GM19463 (cell line): ENCODE data around the gene FNDC3B.
A peak's percentile ranks its signal among the peaks of the same experiment; 100 is the strongest.
"Not testable (repeated sequence)": the region's sequence is repeated elsewhere in the genome, so short reads cannot be mapped to it uniquely, and the experiment has no call there.

Experiments
- ATAC-seq: cut with Tn5 transposase; IDR thresholded peaks from one replicate; pipeline ENCODE4 v1.9.1; 2021; ENCODE audit warnings: mild to moderate bottlenecking, moderate library complexity; ENCODE audit not compliant: unreplicated experiment

Gene FNDC3B

GRCh38 chr3:172039436-172040077, at the start of gene FNDC3B:
TSS of gene FNDC3B (plus strand) at chr3:172039578. CDS start at chr3:172112480, 72,902 bp downstream.
- peak; percentile 61 for ATAC-seq

DNA sequence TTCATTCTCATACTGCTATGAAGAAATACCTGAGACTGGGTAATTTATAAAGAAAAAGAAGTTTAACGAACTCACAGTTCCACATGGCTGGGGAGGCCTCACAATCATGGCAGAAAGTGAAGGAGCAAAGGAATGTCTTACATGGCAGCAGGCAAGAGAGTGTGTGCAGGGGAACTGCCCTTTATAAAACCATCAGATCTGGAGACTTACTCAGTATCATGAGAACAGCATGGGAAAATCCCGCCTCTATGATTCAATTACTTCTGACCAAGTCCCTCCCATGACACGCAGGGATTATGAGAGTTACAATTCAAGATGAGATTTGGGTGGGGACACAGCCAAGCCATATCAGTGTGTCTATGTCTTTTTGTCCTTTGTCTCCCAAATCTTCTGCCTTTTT, 49.1 kb upstream of the FNDC3B start:
- not testable (repeated sequence) for ATAC-seq

GRCh38 chr3:171991166-171991565, 48.2 kb upstream of the FNDC3B start:
- no peak for ATAC-seq

DNA sequence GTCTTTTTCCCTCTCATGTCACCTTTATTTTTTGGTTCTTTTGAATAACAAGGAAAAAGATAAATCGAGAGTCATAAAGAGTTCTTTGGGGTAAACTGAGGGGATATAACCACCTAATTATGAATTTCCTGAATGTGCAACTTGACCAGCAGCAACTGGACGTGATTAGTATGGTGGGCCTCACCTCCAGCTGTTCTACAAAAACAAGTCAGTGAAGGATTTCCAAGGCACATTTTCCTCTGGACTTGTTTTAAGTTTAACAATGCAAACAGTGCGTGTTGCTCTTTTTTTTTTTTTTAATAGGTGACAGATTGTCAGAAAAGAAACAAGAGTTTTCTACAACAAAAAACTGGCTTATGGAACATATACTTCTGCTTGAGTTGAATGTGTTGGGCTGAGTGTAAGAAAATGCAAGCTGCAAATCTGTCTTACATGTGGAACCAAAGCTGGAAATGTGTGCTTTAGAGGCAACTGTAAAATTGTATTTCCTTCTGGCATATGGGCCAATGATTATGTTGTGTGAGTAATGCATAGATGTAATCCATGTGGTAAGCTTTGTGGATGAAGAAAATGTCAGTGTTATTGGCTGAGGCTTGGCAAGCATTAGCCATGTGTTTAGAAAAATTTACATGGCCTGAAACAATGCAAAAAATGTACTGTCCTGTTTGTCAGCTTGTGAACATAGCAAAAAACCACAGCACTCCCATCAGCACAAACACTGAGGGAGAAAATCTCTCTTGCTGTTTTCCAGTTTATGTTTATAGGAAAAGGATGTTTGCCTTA, 44.5 kb upstream of the FNDC3B start:
- no peak for ATAC-seq

- no peak for ATAC-seq
Observed at GRCh38 chr3:171995486-171995885, 43.9 kb upstream of the FNDC3B start.

GRCh38 chr3:171996178-171996817, 43.1 kb upstream of the FNDC3B start:
- no peak for ATAC-seq

- ATAC-seq = not testable (repeated sequence)
Observed at GRCh38 chr3:171998731-171999130, 40.6 kb upstream of the FNDC3B start.

DNA sequence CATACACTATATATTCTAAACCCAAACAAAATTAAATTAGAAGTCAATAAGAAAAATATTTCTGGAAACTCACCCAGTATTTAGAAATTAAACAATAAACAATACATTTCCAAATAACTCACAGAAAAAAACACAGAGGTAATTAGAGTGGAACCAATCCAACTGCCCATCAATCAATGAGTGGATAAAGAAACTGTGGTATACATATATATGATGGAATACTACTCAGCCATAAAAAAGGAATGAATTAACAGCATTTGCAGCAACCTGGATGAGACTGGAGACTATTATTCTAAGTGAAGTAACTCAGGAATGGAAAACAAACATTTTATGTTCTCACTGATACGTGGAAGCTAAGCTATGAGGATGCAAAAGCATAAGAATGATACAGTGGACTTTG, 37.8 kb upstream of the FNDC3B start:
- ATAC-seq = not testable (repeated sequence)

DNA sequence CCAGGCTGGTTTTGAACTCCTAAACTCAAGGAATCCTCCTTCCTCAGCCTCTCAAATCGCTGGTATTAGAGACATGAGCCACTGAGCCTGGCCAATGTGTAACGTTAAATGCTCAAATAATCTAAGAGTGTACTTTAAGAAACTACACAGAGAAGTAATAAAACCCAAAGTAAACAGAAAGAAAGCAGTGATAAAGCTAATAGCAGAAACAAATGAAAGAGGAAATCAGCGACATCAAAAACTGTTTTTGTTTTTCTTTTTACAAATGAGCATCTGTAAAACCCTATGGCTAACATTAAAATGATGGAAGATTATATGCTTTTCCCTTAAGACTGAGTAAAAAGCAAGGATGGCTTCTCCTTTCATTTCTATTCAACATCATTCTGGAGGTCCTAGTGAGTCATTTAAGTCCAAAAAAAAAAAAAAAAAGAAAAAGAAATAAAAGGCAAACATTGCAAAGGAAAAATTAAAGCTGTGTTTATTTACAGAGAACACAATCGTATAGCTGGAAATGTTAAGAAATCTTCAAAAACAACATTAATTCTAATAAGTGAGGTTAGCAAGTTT, 36.8 kb upstream of the FNDC3B start:
- ATAC-seq = no peak

- no peak for ATAC-seq
Observed at GRCh38 chr3:172003146-172003545, 36.2 kb upstream of the FNDC3B start.

GRCh38 chr3:172007065-172007370, 32.4 kb upstream of the FNDC3B start:
- ATAC-seq = no peak

GRCh38 chr3:172009803-172010202, 29.6 kb upstream of the FNDC3B start:
- ATAC-seq = no peak

GRCh38 chr3:172012775-172013174, 26.6 kb upstream of the FNDC3B start:
- ATAC-seq = no peak

DNA sequence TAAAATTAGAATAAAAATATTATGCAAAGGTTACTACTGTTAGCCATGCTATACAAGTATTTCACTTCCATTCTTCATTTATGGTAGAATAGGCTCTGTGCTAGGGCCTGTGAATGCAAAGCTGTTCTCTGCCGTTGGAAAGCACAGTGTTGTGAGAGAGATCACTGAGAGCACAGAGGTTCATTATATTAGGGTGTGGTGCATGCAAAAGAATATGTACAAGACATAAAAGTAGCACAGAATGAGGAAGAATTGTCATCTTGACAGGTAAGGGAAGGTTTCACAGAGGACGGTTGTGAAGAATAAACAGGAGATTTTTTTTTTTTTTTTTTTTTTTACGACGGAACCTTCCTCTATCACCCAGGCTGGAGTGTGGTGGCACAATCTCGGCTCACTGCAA, 25.2 kb upstream of the FNDC3B start:
- no peak for ATAC-seq

- ATAC-seq = no peak
Observed at GRCh38 chr3:172018364-172018763, 21.0 kb upstream of the FNDC3B start.

DNA sequence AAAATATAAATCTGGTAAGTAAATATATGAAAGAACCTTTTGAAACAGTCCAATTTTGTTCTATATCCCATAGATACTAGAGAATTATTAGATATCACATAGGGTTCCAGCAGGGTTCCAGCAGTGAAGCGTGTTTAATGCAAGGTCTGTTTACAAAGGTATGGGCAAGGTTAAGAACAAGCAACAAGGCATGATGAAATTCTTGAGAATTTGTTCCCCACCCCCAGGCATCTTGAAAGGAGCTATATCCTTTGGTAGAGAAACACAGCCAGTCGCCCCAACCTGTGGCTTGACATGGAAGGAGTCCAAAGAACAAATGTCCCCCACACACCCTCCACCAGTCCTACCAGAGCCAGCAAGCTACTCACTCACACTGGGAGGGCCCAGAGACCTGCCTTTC, 18.6 kb upstream of the FNDC3B start:
- ATAC-seq = no peak

- ATAC-seq = no peak
Observed at GRCh38 chr3:172021164-172021563, 18.2 kb upstream of the FNDC3B start.

- ATAC-seq = no peak
Observed at GRCh38 chr3:172021859-172022258, 17.5 kb upstream of the FNDC3B start.

DNA sequence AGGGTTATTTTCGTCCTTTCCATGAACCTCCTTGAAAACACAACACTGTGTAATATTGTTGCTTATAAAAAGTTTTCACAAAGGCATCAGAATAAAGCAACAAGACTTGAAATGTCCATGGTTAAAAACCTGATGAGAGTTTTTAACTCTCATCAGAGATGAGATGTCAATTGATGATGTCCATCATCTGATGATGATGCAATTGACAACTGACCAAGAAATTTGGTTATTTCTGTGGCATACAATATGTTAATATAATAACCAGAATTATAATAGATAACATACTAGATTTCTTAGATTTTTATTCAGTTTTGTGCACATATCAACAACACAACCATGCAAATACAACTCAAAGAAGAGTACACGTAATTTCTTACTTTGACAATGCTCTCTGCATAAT, 15.5 kb upstream of the FNDC3B start:
- ATAC-seq = no peak

DNA sequence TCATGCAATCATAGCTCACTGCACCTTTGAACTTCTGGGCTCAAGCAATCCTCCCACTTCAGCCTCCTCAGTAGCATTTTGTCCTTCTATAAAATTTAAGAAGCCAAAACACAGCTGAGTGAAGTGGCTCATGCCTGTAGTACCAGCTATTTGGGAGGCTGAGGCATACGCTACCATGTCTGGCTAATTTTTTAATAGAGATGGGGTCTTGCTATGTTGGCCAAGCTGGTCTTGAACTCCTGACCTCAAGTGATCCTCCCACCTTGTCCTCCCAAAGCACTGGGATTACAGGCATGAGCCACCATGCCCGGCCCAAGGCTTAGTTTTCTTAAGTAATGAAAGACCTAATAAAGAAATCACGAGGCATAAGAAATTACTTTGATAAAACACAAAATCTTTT, 14.7 kb upstream of the FNDC3B start:
- no peak for ATAC-seq

- ATAC-seq = no peak
Observed at GRCh38 chr3:172029425-172030098, 9.8 kb upstream of the FNDC3B start.
